Stimulated activated CD4-positive, alpha-beta T cell treated with anti-CD3 and anti-CD28 coated beads, Interleukin-4, amount 100 ng/mL, for 4 hours (primary cell): Measurements from ENCODE around the gene MGAT3.
A peak's percentile ranks its signal among the peaks of the same experiment; 100 is the strongest.
"Not testable (repeated sequence)": the region's sequence is repeated elsewhere in the genome, so short reads cannot be mapped to it uniquely, and the experiment has no call there.

Source experiments
- DNase-seq, 2 experiments: peaks; one replicate each; pipeline ENCODE4 v3.0.0-alpha.2; 2020

The MGAT3 gene

DNA sequence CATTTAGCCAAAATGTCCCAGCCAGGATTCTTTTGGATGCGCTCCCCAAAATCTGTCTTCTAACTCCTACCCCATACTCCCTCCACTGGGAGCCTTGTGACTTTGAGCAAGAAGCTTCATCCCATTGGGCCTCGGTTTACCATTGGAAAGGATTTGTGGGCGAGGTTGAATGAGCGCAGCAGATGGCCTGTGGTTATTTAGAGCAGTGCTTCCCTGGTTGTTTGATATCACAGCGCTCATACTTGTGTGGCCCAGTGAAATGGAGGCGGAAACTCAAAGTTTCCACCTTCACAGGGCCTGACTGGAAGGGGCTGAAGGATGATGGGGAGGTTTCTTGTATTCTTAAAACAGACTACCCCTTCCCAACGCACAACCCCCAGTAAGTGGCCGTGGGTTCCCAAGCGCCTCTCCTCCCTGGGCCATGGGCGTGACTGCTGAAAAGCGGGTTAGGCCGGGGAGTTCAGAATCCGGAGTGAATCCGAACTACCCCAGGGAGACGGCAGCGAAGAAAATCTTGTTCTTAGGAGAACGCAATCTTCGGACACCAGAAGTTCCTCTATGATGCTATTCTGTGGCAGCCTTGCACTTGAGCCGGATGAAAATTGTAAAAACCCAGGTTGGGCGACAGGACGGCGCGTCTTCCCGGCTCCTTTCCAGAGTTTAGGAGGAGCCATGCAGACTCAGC lies 62.3 kb downstream of the MGAT3 start:
- DNase-seq, result no peak

- DNase-seq, result peak; percentile 91 to 96
These were observed 62.9 kb downstream of the MGAT3 start for GRCh38 chr22:39519681-39520225.

GRCh38 chr22:39520226-39521105 lies 63.7 kb downstream of the MGAT3 start, which contains the start of gene ATF4:
TSS of gene ATF4 (plus strand) at chr22:39520562. CDS start at chr22:39521446, 884 bp downstream.
- peak; percentile 85 to 91 for DNase-seq

DNA sequence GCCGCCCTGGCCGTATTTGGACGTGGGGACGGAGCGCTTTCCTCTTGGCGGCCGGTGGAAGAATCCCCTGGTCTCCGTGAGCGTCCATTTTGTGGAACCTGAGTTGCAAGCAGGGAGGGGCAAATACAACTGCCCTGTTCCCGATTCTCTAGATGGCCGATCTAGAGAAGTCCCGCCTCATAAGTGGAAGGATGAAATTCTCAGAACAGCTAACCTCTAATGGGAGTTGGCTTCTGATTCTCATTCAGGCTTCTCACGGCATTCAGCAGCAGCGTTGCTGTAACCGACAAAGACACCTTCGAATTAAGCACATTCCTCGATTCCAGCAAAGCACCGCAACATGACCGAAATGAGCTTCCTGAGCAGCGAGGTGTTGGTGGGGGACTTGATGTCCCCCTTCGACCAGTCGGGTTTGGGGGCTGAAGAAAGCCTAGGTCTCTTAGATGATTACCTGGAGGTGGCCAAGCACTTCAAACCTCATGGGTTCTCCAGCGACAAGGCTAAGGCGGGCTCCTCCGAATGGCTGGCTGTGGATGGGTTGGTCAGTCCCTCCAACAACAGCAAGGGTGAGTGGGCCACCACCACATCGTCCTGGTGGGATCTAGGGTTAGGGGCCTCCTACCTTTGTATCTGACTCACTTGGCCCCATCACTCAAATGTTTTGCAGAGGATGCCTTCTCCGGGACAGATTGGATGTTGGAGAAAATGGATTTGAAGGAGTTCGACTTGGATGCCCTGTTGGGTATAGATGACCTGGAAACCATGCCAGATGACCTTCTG lies 64.5 kb downstream of the MGAT3 start:
- not testable (repeated sequence) for DNase-seq

GRCh38 chr22:39522091-39522490 lies 65.3 kb downstream of the MGAT3 start:
- DNase-seq, result not testable (repeated sequence)

DNA sequence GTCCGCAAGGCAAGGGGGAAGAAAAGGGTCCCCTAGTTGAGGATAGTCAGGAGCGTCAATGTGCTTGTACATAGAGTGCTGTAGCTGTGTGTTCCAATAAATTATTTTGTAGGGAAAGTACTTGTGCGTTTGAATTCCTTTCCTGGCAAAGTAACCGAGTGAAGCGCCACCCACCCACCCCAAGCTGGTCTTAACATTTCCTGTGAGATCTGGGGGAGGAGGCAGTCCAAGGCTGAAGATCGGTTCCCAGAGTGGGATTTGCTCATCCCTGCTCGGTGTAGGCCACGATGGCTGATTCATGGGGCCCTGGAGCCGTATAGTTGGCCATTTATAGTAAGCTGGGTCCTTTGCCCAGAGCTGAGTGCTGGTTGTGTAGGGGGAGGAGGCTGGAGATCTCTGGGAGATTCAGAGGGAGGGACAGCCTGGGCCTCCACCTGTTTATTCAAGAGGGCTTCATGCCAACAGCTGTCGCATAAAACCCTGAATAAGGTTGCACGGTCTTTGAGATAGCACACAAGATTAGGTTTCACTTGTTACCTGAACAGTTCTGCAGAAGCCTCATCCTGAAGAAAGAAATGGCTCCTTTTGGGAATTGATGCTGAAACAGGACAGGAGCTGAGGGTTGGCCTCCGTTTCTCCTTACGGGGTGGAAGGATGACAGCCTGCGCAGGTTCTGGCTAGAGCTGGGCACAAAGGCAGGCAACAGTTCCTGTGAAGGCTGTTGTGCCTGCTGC lies 65.9 kb downstream of the MGAT3 start:
- no peak for DNase-seq

- DNase-seq, result no peak
These were observed 67.4 kb downstream of the MGAT3 start for GRCh38 chr22:39524089-39524752.

GRCh38 chr22:39524753-39525657 lies 68.2 kb downstream of the MGAT3 start:
- no peak for DNase-seq

GRCh38 chr22:39525658-39525975 lies 68.8 kb downstream of the MGAT3 start:
- DNase-seq, result no peak

DNA sequence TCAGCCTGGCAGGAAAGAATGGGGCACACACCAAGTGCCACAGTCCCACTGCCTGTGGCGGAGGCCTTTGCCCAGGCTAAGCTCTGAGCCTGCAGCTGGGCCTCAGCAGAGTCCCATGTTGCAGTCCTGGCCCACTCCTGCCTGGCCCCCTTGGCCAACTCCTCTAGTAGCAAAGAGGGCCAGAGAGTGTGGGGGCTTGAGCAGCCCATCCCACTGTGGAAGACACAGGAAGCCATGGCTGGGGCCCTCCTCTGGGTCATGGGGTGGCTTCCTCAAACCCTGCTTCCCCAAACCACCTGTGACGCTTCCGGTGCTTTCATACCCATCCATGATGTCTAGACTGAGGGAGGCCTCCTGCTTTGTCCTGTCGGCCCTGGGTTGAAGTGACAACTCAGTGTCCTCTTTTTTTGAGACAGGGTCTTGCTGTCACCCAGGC lies 69.9 kb downstream of the MGAT3 start:
- no peak for DNase-seq

DNA sequence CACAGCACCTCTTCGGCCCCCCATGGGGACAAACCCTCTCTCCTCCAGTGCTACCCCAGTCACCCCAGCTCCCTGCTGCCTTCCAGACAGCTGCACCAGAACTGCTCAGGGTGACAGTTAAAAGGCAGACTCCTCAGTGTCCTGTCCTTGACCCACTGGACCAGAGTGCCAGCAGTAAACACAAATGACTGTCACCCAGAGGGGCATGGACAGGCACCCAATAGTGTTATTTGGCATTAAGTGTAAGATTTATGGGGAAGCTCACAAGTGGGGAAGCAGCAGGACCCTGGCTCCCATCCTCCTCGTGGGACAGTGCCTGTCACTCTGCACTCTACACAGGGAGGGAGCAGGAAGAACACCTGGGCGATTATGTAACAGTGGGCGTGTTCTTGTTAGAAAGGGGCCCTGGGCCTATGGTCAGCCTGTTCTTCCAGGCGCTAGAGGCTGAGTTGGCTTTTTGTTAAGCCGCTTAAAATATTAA lies 70.7 kb downstream of the MGAT3 start:
- no peak for DNase-seq

DNA sequence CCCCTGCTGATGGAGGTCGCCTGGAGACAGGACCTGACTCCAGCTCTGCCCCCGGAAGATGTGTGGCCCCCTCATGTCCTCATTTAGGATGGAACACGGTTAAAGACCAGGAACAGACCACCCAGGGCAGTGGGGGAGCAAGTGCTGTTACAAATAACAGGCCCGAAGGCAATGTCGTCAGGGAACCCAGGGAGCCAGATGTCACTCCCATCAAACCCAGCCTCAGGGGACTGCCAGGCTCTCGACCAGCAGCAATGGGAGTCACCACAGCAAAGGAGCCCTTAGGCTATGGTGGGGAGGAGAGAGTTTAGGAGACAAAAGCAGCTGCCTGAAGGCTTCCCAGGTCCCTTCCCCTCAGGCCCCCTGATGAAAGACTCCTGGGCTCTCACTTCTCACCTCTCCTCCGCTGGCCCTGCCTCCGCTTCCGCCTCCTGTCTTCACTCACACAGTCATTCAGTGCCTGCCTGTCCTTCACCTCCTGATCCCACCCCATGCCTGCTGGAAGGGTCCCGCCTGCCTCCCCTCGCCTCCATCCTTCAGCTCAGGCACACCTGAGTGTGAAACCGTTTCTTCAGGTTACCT lies 71.4 kb downstream of the MGAT3 start:
- no peak for DNase-seq

DNA sequence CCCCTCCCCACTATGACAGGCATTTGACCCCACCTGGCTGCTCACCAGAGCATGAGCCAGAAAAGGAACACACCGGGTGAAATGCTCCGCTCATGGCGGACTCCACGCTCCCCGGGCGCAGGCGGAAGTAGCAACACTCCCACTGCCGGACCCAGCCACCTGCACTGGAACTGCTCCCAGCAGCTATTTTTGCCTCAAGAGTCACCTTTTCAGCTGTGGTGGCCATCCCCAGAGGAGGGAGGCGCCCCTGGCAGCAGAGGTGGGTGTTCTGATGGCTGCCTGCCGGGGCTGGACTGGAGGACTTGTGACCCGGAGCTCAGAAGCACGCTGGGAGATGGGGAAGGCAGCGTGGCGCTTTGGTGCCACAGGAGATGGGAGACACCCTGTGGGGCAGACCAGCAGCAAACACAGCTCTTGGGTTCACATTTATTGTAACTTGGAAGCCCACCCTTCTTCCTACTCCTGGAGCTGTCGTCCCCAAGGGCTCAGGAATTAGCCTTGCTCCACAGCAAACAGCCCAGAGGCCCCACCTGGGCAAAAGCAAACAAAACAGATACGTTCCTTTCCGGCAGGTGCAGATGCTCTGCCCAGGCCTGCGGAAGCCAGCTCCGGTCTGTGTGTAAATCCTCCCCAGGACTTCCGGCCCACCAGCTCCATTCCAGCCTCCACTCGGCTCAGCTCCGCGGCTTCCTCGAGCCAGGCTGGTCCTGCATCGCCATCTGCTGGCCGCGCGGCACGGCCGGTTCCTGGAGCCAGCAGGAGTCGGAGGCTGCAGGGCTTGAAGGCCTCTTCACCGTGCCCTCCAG lies 72.1 kb downstream of the MGAT3 start:
- peak; percentile 85 for DNase-seq

DNA sequence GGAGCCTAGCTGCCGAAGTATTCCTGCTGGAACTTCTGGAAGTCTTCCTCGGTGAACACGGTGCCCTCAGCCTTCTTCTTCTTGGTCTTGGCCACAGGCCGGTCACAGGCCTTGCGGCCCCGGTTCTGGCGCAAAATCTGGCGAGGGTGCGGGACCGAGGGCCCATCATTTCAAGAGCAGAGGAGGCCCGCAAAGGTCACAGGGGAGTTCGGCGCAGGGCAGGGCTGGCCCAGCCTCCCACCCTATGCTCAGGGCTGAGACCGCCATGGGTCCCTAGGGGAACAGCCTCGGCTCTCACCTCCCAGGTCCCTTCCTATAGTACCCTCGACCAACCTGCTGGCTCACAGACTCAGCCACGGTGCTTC lies 72.7 kb downstream of the MGAT3 start:
- DNase-seq, result no peak

DNA sequence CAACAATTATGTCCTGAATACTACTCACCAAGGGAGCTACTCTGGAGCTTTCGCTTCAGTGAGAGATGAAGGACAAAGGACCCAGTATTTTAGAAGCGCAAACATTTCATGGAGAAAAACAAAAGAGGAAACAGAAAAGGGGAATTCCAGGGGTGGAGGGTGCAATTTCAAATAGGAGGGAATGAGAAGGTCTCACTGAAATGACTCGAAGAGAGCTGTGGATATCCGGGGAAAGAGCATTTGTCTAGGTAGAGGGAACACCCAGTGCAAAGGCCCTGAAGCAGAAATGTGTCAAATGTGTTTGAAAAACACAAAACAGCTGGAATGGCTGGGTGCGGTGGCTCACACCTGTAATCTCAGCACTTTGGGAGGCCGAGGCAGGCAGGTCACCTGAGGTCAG lies 73.3 kb downstream of the MGAT3 start:
- no peak for DNase-seq

DNA sequence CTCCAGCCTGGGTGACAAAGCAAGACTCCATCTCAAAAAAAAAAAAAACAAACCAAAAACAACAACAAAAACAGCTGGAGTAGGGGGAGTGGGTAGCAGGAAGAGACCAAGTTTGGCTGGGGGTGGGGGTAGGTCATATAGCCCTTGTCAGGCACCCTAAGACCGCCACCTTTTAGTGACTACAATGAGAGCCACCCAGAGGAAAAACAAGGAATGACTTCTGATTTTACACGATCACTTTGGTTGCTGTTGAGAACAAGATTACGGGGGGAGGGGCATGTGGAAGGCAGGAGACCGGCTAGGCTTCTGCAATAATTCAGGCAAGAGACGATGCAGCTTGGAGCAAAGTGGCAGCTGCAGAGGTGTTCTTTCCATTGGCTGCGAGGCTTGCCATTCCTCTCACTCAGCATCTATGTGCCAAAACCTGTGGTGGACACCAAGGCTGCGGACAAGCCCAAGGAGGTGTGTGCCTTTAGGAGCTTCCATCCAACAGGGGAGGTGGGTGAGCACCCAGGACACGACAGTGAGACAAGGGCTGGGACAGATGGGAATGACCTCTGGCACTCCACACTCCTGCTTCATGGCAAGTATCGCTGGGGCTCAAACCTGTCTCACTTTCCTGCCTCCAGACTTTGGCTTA lies 74.0 kb downstream of the MGAT3 start:
- no peak for DNase-seq

GRCh38 chr22:39532215-39533073 lies 75.6 kb downstream of the MGAT3 start, which contains the start of gene RPS19BP1:
TSS of gene RPS19BP1 (minus strand) at chr22:39532748. CDS start at chr22:39532738, 10 bp downstream.
- DNase-seq, result peak; percentile 98 to 100

DNA sequence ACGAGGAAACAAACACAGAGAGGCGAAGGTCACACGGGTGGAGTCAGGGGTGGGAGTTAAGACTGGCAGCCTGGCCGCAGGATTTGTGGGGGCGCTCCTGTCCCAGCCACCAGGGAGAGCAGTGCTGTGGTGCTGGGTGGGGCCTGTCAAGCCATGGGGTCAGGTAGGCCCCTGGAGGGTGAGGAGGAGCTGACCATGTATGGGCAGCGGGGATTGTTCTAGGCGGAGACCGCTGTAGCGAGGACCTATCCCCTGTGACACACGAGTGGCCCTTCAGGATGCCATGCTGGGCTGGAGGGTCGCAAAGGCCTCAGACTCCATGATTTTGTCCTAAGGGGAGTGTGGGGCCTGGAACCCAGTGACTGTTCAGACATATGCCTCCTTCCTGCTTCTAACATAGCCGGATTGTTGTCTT lies 77.3 kb downstream of the MGAT3 start:
- no peak for DNase-seq
